IPS-18a (cell line): ENCODE measurements around the gene OCIAD1.

ENCODE experiments used
- H3K27ac ChIP-seq: one replicate; pipeline ENCODE4 v1.5.1; 2013; ENCODE audit warnings: low read length
- H3K27me3 ChIP-seq: one replicate; pipeline ENCODE4 v1.6.1; 2013; ENCODE audit warnings: mild to moderate bottlenecking, low read length; ENCODE audit not compliant: control insufficient read depth, insufficient read depth
- H3K36me3 ChIP-seq: one replicate; pipeline ENCODE4 v1.6.1; 2013; ENCODE audit warnings: low read depth, low read length; ENCODE audit not compliant: control insufficient read depth
- H3K4me1 ChIP-seq: one replicate; pipeline ENCODE4 v1.6.1; 2013; ENCODE audit warnings: low read depth, low read length; ENCODE audit not compliant: control insufficient read depth
- H3K4me3 ChIP-seq: one replicate; pipeline ENCODE4 v1.5.1; 2013; ENCODE audit warnings: low read length
- H3K9ac ChIP-seq: one replicate; pipeline ENCODE4 v1.6.1; 2013; ENCODE audit warnings: mild to moderate bottlenecking, low read length, moderate library complexity
- H3K9me3 ChIP-seq: one replicate; pipeline ENCODE4 v1.6.1; 2013; ENCODE audit warnings: low read depth, low read length; ENCODE audit not compliant: control insufficient read depth

The OCIAD1 gene

GRCh38 chr4:48899432-48899749 lies 68.5 kb downstream of the OCIAD1 start:
- Histone ChIP-seq H3K9ac (no peak overlapping the region), H3K36me3 (peaks cover 55% of the 10 kb centered on the region), H3K4me3 (no peak overlapping the region)

GRCh38 chr4:48899950-48900349 lies 69.1 kb downstream of the OCIAD1 start:
- Histone ChIP-seq H3K36me3 (peaks cover 56% of the 10 kb centered on the region), H3K27me3 (no peaks in the 10 kb centered on the region), H3K9ac (no peak overlapping the region), H3K4me3 (no peak overlapping the region), H3K9me3 (no peaks in the 10 kb centered on the region), H3K27ac (no peak overlapping the region), H3K4me1 (no peaks in the 10 kb centered on the region)

More at GRCh38 chr4:48899432-48899749, 68.5 kb downstream of the OCIAD1 start:
- H3K27ac ChIP-seq = no peak overlapping the region
- H3K27me3 ChIP-seq = no peaks in the 10 kb centered on the region
- no peaks in the 10 kb centered on the region for H3K9me3 ChIP-seq
- no peaks in the 10 kb centered on the region for H3K4me1 ChIP-seq

- no peak overlapping the region for H3K27ac ChIP-seq
- no peaks in the 10 kb centered on the region for H3K27me3 ChIP-seq
- no peak overlapping the region for H3K4me3 ChIP-seq
- peaks cover 6% of the 10 kb centered on the region for H3K4me1 ChIP-seq
- H3K9ac ChIP-seq = no peak overlapping the region
- H3K36me3 ChIP-seq = peaks cover 54% of the 10 kb centered on the region
- H3K9me3 ChIP-seq = no peaks in the 10 kb centered on the region
Measured at GRCh38 chr4:48901196-48901595, 70.3 kb downstream of the OCIAD1 start.

- Histone ChIP-seq H3K4me3 (no peak overlapping the region), H3K9me3 (no peaks in the 10 kb centered on the region), H3K4me1 (peaks cover 6% of the 10 kb centered on the region), H3K9ac (no peak overlapping the region), H3K27me3 (no peaks in the 10 kb centered on the region), H3K27ac (no peak overlapping the region), H3K36me3 (peaks cover 46% of the 10 kb centered on the region)
Measured at GRCh38 chr4:48902266-48902665, 71.4 kb downstream of the OCIAD1 start.

- Histone ChIP-seq H3K9ac (no peak overlapping the region), H3K27ac (no peak overlapping the region), H3K36me3 (peaks cover 33% of the 10 kb centered on the region), H3K4me1 (peaks cover 6% of the 10 kb centered on the region), H3K9me3 (no peaks in the 10 kb centered on the region), H3K4me3 (no peak overlapping the region), H3K27me3 (no peaks in the 10 kb centered on the region)
Measured at GRCh38 chr4:48904101-48904500, 73.2 kb downstream of the OCIAD1 start.

- no peak overlapping the region for H3K27ac ChIP-seq
Measured at GRCh38 chr4:48904541-48905142, 73.8 kb downstream of the OCIAD1 start.

GRCh38 chr4:48905363-48906015 lies 74.6 kb downstream of the OCIAD1 start:
- H3K9ac ChIP-seq = peak overlapping the region; percentile 64
- peaks cover 6% of the 10 kb centered on the region for H3K4me1 ChIP-seq
- H3K27ac ChIP-seq = no peak overlapping the region
- peak overlapping the region; percentile 80 for H3K4me3 ChIP-seq
- no peaks in the 10 kb centered on the region for H3K27me3 ChIP-seq
- no peaks in the 10 kb centered on the region for H3K9me3 ChIP-seq
- peaks cover 26% of the 10 kb centered on the region for H3K36me3 ChIP-seq

More at GRCh38 chr4:48904541-48905142, 73.8 kb downstream of the OCIAD1 start:
- H3K9me3 ChIP-seq = no peaks in the 10 kb centered on the region
- H3K36me3 ChIP-seq = peaks cover 28% of the 10 kb centered on the region
- H3K27me3 ChIP-seq = no peaks in the 10 kb centered on the region
- H3K9ac ChIP-seq = no peak overlapping the region
- peaks cover 6% of the 10 kb centered on the region for H3K4me1 ChIP-seq
- H3K4me3 ChIP-seq = peak overlapping the region; percentile 80

- Histone ChIP-seq H3K4me3 (peak within 1 kb of the TSS; percentile 80), H3K9ac (peak within 1 kb of the TSS; percentile 64), H3K27ac (no peak within 1 kb of the TSS)
Measured at GRCh38 chr4:48906206-48907173, 75.6 kb downstream of the OCIAD1 start, which contains the start of gene OCIAD2. Gene OCIAD2, minus strand, starts transcription at chr4:48906774. Its CDS starts 2,225 bp downstream, at chr4:48904549.

GRCh38 chr4:48907706-48908477 lies 77.0 kb downstream of the OCIAD1 start:
- H3K27me3 ChIP-seq = no peaks in the 10 kb centered on the region
- H3K27ac ChIP-seq = no peak overlapping the region
- H3K4me1 ChIP-seq = peaks cover 6% of the 10 kb centered on the region
- H3K4me3 ChIP-seq = no peak overlapping the region
- H3K36me3 ChIP-seq = peaks cover 8% of the 10 kb centered on the region
- H3K9ac ChIP-seq = no peak overlapping the region
- no peaks in the 10 kb centered on the region for H3K9me3 ChIP-seq

More at GRCh38 chr4:48906206-48907173, 75.6 kb downstream of the OCIAD1 start, which contains the start of gene OCIAD2:
- H3K4me1 ChIP-seq = peaks cover 6% of the 10 kb centered on the region
- H3K27me3 ChIP-seq = no peaks in the 10 kb centered on the region
- H3K36me3 ChIP-seq = peaks cover 18% of the 10 kb centered on the region
- H3K9me3 ChIP-seq = no peaks in the 10 kb centered on the region

- peaks cover 6% of the 10 kb centered on the region for H3K4me1 ChIP-seq
- H3K9ac ChIP-seq = no peak overlapping the region
- H3K36me3 ChIP-seq = peaks cover 5% of the 10 kb centered on the region
- no peaks in the 10 kb centered on the region for H3K9me3 ChIP-seq
- no peak overlapping the region for H3K27ac ChIP-seq
- H3K4me3 ChIP-seq = no peak overlapping the region
- no peaks in the 10 kb centered on the region for H3K27me3 ChIP-seq
Measured at GRCh38 chr4:48908687-48909086, 77.8 kb downstream of the OCIAD1 start.

- H3K27ac ChIP-seq = no peak overlapping the region
- H3K27me3 ChIP-seq = no peaks in the 10 kb centered on the region
- no peak overlapping the region for H3K9ac ChIP-seq
- no peaks in the 10 kb centered on the region for H3K36me3 ChIP-seq
- no peak overlapping the region for H3K4me3 ChIP-seq
- H3K9me3 ChIP-seq = no peaks in the 10 kb centered on the region
- peaks cover 6% of the 10 kb centered on the region for H3K4me1 ChIP-seq
Measured at GRCh38 chr4:48909697-48910096, 78.8 kb downstream of the OCIAD1 start.
